GM21526 (cell line): ENCODE measurements around the gene CYP4F8.

ENCODE experiments used
- ATAC-seq: cut with Tn5 transposase; IDR thresholded peaks from one replicate; pipeline ENCODE4 v1.9.1; 2021; ENCODE audit warnings: moderate library complexity; ENCODE audit not compliant: unreplicated experiment, low FRiP score

CYP4F8 gene

GRCh38 chr19:15615526-15615925 is 508 bp downstream of the CYP4F8 start:
- no peak for ATAC-seq

GRCh38 chr19:15616183-15616582 is 1.2 kb downstream of the CYP4F8 start:
- ATAC-seq = no peak

- no peak for ATAC-seq
These were observed 1.7 kb downstream of the CYP4F8 start for GRCh38 chr19:15616627-15617270.

DNA sequence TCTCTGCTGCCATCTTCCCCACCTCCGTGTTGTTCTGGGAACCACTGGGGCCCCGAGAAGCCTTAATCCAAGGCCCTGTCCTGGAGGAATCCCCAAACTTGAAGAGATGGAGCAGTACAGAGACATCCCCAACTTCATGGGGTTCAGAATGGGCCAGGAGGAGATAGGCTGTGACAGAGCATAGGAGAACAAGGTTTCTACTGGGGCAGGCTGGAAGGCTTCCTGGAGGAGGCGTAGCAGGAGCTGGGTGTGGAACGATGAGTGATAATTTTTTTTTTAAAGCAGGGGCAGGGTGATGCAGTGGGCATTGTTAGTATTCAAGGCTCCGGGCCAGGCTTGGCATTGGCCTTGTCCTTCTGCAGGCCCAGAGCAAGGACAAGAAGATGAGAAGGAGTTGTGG is 3.3 kb downstream of the CYP4F8 start:
- ATAC-seq = no peak

DNA sequence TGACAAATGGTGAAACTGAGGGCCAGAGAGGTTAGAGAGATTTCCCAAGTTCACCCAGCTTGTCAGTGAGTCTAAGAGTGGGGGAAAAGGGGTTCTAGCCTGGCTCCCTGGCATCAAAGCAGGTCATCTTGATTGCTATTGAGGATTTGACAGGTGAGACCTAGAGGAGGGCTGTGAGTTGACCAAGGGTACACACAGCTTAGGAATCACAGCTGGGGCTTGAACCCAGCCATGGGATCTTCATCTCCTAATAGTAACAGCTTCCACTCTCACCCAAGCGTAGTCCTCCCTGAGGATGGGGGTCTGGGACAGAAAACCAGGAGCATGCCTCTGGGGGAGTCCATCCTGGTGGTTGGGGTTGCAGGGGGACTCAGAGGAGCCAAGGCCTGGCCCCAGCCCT is 6.8 kb downstream of the CYP4F8 start:
- ATAC-seq = no peak

DNA sequence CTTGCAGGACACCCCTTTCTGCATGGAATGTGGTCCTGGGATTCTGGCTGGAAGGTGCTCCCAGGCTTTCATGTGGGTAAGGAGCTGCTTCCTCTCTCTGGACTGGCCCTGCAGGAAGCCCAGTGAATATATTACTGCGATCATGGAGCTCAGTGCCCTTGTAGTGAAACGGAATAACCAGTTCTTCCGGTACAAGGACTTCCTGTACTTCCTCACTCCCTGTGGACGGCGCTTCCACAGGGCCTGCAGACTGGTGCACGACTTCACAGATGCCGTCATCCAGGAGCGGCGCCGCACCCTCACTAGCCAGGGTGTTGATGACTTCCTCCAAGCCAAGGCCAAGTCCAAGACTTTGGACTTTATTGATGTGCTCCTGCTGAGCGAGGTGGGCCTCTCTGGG is 8.0 kb downstream of the CYP4F8 start:
- no peak for ATAC-seq

DNA sequence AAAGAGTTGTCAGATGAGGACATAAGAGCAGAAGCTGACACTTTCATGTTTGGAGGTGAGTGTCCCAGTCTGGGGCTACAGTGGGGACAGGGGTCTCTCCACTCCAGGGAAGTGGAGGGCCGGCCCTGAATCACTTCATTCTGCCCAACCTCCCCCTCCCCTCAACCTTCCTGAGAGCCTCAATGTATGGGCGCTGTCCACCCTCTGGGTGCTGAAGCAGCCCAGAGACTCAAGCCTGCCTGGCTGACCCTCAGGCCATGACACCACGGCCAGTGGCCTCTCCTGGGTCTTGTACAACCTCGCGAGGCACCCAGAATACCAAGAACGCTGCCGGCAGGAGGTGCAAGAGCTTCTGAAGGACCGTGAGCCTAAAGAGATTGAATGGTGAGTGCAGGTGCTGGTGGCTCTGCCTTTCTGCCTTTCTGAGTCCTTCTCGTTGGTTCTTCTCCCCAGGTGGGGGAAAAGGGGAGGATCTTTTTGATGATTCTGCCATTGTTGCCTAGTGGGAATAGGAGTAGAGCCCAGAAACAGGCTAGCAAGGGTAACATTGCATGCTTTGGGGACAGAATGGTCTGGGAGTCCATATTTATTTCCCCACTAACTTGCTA is 8.8 kb downstream of the CYP4F8 start:
- no peak for ATAC-seq

DNA sequence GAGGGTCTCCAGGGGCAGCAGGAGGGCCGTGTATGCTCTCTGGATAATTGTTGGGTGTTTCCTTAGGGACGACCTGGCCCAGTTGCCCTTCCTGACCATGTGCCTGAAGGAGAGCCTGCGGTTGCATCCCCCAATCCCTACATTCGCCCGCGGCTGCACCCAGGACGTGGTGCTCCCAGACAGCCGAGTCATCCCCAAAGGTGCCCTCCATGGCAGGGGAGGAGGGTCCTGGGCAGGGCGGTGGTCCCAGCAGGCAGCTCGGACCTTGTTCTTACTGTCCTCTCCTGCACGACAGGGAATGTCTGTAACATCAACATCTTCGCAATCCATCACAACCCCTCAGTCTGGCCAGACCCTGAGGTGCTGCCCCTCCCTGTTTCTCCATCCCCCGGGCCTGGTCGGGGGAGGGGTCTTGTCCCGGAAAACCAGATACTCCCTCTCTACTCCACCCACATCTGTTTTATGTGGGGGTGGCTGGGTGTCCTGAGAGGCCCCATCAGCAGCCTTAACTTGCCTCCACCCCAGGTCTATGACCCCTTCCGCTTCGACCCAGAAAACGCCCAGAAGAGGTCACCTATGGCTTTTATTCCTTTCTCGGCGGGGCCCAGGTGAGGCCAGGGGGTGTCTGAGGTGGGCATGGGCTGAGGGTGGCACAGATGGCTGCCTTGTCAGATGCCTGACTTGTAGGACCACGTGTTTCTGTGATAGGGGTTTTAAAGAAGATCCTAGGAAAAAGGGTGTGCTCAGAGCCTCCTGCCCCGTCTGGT is 13.4 kb downstream of the CYP4F8 start:
- no peak for ATAC-seq

GRCh38 chr19:15629003-15629880 is 14.2 kb downstream of the CYP4F8 start:
- ATAC-seq = no peak

DNA sequence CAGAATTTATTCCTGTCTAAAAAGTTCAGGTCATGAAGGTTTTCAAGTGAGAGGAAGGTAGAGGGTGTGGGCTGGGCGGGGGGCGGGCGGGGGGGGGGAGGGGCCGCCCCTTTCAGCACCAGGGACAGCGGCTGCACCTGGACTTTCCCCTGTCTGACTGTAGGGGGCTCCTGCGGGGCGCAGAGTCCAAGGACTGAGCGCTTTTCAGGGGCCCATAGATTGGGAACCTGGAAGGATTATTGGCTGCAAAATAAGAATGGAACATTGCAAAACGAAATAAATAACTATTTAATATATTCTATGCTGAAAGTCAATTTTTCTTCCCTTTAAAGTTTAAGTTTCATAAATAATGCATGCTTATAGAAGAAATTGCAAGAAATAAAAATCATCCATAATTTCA is 16.8 kb downstream of the CYP4F8 start:
- ATAC-seq = no peak

- ATAC-seq = no peak
These were observed 18.2 kb downstream of the CYP4F8 start for GRCh38 chr19:15633082-15633835.

DNA sequence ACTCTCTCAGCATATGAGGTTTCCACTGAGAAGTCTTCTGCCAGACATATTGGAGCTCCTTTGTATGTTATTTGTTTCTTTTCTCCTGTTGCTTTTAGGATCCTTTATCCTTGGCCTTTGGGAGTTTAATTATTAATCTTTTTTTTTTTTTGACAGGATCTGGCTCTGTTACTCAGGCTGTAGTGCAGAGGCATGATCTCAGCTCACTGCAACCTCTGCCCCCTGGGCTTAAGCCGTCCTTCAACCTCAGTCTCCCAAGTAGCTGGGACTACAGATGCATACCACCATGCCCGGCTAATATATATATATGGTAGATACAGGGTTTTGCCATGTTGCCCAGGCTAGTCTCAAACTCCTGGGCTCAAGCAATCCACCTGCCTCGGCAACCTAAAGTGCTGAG is 19.1 kb downstream of the CYP4F8 start:
- no peak for ATAC-seq

DNA sequence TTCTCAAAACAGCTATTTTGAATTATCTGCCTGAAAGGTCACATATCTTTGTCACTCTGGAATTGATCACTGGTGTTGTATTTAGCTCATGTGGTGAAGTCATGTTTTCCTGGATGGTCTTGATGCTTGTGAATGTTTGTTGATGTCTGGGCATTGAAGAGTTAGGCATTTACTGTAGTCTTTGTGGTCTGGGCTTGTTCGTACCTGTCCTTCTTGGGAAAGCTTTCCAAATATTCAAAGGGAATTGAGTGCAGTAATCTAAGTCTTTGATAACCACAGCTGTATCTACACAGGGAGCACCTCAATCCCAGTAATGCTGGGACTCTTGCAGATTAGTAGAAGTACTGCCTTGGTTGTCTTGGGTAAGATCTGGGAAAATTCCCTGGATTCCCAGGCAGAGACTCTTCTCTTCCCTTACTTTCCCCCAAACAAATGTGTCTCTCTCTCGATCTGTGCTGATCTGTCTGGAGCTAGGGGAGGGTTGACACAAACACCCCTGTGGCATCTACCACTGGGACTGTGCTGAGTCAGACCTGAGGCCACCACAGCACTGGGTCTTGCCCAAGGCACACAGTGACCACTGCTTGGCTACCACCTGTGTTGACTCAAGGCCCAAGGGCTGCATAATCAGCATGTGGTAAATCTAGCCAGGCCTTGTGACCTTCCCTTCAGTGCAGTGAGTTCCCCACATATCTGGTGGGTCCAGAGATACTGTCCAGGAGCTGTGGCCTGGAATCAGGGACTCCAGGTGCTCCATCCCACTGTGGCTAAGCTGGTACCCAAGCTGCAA is 20.2 kb downstream of the CYP4F8 start:
- no peak for ATAC-seq

GRCh38 chr19:15636026-15636425 is 21.0 kb downstream of the CYP4F8 start:
- no peak for ATAC-seq

DNA sequence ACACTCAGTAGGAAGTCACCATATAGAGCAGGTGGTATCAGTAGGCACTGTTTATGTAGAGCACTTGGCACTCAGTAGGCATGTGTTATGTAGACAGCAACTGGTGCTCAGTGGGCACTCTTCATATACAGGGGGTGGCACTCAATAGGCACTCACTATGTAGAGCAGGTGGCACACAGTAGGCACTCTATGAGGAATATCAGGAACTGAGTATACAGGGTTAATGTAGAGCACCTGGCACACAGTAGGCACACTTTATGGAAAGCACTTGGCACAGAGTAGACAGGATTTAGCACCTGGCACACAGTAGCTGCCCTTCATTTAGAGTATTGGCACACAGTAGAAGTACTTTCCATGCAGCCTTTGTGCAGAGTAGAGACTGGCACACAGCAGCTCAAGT is 24.6 kb downstream of the CYP4F8 start:
- ATAC-seq = no peak

DNA sequence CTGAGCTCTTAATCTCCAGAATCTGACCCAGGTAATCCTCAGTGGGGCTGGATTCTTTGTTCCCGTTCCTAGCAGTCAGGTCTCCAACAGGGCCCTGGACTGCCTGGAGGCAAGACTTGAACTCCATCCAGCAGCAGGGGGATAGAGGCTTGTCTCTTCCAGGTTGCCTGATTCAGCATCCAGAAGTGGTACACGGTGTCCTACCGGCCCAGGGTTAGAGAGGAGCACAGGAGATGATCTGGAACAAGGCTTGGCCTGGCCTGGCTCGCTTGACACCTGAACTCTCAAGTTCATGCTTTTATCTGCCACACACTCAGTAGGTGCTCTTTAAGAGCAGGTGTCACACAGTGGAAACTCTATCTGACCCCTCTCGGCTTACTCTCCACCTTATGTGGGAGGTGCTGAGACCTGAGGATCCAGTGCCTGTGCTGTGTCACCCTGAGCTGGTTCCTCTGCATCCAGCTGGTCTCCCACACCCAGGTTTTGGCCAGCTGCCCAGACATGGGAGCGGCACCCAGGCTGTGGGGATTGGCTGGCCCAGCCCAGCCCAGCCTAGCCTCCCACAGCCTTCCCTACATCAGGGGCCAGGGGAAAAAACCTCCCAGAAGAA is 25.4 kb downstream of the CYP4F8 start, which contains the start of gene CYP4F3:
CYP4F3 (plus strand) TSS at position 604 of the 610 bp plus-strand sequence. CDS start 519 bp downstream, outside the sequence.
- ATAC-seq = no peak

GRCh38 chr19:15640904-15641597 is 26.0 kb downstream of the CYP4F8 start:
- ATAC-seq = no peak

- no peak for ATAC-seq
These were observed 27.0 kb downstream of the CYP4F8 start for GRCh38 chr19:15641901-15642491.
